Tibial nerve (tissue), 4 donors: Measurements from ENCODE around the gene DCAF10.

Experiments used
- EP300 ChIP-seq, 2 donors: sonication (generic); formaldehyde crosslinking; IDR thresholded peaks; one replicate each; pipeline ENCODE4 v1.6.1; 2017; ENCODE audit warnings: antibody characterized with exemption in 2 of 2, mild to moderate bottlenecking in 1 of 2
- TF ChIP-seq, protein P1 (sequence below), 5 experiments: fragments of 200-600 bp in 3 of 5; fragments of 450-650 bp in 2 of 5; sonication (generic) in 3 of 5; IDR thresholded peaks; one replicate each; pipeline ENCODE4 v1.5.1; 2016 to 2019; ENCODE audit warnings: antibody characterized with exemption in 5 of 5, mild to moderate bottlenecking in 3 of 5, moderate library complexity in 2 of 5

DNA sequence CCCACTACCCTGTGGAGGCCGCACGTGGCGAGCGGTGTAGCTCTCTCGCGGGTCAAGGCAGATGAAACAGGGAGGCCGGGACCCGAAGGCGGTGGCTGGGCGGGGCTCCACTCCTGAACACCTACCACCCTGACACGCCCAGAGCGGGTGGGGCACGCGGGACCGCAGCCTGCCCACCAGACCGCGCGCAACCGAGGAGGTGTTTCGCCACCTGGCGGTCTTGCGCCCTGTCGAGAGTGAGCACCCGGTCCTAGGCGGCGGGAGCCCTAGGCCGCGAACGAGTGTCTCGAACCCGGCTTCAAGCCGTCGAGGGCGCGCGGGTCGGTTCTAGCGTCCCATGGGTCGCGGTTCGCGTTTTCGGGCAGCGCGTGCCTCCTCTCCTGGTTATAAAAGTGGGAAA is 13.5 kb upstream of the DCAF10 start:
- TF ChIP-seq, protein P1, sequence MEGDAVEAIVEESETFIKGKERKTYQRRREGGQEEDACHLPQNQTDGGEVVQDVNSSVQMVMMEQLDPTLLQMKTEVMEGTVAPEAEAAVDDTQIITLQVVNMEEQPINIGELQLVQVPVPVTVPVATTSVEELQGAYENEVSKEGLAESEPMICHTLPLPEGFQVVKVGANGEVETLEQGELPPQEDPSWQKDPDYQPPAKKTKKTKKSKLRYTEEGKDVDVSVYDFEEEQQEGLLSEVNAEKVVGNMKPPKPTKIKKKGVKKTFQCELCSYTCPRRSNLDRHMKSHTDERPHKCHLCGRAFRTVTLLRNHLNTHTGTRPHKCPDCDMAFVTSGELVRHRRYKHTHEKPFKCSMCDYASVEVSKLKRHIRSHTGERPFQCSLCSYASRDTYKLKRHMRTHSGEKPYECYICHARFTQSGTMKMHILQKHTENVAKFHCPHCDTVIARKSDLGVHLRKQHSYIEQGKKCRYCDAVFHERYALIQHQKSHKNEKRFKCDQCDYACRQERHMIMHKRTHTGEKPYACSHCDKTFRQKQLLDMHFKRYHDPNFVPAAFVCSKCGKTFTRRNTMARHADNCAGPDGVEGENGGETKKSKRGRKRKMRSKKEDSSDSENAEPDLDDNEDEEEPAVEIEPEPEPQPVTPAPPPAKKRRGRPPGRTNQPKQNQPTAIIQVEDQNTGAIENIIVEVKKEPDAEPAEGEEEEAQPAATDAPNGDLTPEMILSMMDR (IDR thresholded peaks at IDR 0.05) = no peak
- no peak for TF ChIP-seq EP300 (IDR thresholded peaks at IDR 0.05)
